ENCODE measurements around the gene NTHL1.

DNA sequence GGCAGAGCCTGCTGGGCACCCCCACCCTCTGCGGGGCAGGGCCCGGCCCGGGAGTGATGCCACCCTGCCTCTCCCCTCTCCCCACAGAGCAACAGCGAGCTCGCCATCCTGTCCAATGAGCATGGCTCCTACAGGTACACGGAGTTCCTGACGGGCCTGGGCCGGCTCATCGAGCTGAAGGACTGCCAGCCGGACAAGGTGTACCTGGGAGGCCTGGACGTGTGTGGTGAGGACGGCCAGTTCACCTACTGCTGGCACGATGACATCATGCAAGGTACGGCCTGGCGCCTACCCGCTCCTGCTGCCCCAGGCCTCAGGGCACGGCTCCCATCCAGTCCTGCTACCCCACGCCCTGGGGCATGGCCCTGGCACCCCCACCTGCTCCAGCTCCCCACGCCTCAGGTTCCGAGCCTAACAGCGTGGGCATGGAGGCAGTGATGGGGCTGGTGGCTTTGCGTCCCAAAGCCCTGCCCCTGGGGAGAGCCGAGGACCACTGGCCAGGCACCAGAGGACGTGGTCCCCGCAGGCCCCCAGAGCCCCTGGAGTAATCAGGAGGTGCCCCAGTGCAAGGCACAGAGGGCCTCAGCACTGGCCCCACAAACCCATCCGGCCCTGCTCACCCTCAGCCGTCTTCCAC lies 38.6 kb upstream of the NTHL1 start:
- TF ChIP-seq CTCF (conservative IDR thresholded peaks at IDR 0.05) (no peak), EZH2 (IDR thresholded peaks at IDR 0.05; ENCODE audit: low read depth) (no peak)

Data from PC-9 (cell line).